GM12878 (cell line): ENCODE measurements around the gene UBQLN4.

Experiments
- EZH2 ChIP-seq: IDR thresholded peaks from 2 replicates; pipeline ENCODE4 v1.6.1; 2012; ENCODE audit warnings: low read depth, mild to moderate bottlenecking, control low read depth, inconsistent platforms, low read length, borderline replicate concordance; ENCODE audit not compliant: control insufficient read depth
- FOS ChIP-seq: IDR thresholded peaks from 3 replicates; pipeline ENCODE4 v1.6.1; 2011; ENCODE audit warnings: borderline replicate concordance; ENCODE audit not compliant: insufficient read length; ENCODE audit errors: extremely low read depth
- HCFC1 ChIP-seq: fragments of 150-350 bp; IDR thresholded peaks from 2 replicates; pipeline ENCODE4 v1.6.1; 2014; ENCODE audit warnings: low read length
- HDAC2 ChIP-seq: fragments of 200-600 bp; sonication (generic); IDR thresholded peaks from 2 replicates; pipeline ENCODE4 v1.6.1; 2017
- IKZF2 ChIP-seq, 2 experiments: fragments of 450-650 bp; IDR thresholded peaks; 2 replicates each; pipeline ENCODE4 v1.6.1; 2017; ENCODE audit warnings: mild to moderate bottlenecking in 2 of 2, moderate library complexity in 2 of 2
- JUND ChIP-seq: IDR thresholded peaks from 2 replicates; pipeline ENCODE4 v1.6.1; 2012; ENCODE audit warnings: low read depth, mild to moderate bottlenecking, low read length, improper control_type of control experiment, moderate library complexity
- NFIC ChIP-seq: IDR thresholded peaks from 2 replicates; pipeline ENCODE4 v1.6.1; 2012; ENCODE audit warnings: low read depth, mild to moderate bottlenecking, inconsistent platforms, low read length, moderate library complexity
- NFYB ChIP-seq: IDR thresholded peaks from 2 replicates; pipeline ENCODE4 v1.6.1; 2011; ENCODE audit warnings: low read depth, mild to moderate bottlenecking, low read length, improper control_type of control experiment, moderate library complexity; ENCODE audit not compliant: insufficient read depth
- POLR2A ChIP-seq: IDR thresholded peaks from 2 replicates; pipeline ENCODE4 v1.6.1; 2011; ENCODE audit warnings: low read depth, mild to moderate bottlenecking, low read length
- SIX5 ChIP-seq: IDR thresholded peaks from 2 replicates; pipeline ENCODE4 v1.6.1; 2011; ENCODE audit warnings: mild to moderate bottlenecking, low read depth, low read length, moderate library complexity; ENCODE audit not compliant: severe bottlenecking
- ZNF274 ChIP-seq: IDR thresholded peaks from one replicate; pipeline ENCODE4 v1.8.0; 2011; ENCODE audit not compliant: insufficient read length, insufficient read depth
- TF ChIP-seq, protein P1 (sequence below), 3 experiments: IDR thresholded peaks in 2 of 3; conservative IDR thresholded peaks in 1 of 3; 2 replicates each; pipeline ENCODE4 v1.5.1; 2011; ENCODE audit warnings: low read depth in 3 of 3, low read length in 3 of 3, mild to moderate bottlenecking in 3 of 3, control low read depth in 2 of 3, moderate library complexity in 2 of 3, inconsistent platforms in 1 of 3, mixed read lengths in 1 of 3; ENCODE audit not compliant: control insufficient read depth in 2 of 3, insufficient read depth in 1 of 3; ENCODE audit errors: extremely low read depth in 1 of 3

DNA sequence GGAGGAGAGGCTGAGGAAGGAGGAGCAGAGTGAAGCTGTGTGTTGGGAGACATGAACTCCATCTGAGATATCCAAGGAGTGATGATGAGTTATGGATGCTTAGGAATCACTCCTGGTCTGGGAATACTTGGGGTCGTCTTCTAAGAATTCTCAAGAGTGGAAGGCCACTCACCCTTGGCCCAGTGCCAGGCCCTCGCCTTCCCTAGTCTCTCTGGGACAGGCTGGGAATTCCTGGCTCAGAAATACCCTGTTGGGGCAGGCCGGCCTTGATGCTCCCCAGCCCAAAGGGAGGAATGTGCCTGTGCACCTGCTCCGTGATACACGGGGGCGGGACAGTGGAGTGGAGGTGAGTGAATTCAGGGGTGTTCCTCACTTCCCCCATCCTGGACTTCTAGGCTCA lies 48.3 kb upstream of the UBQLN4 start:
- no peak for TF ChIP-seq IKZF2 (IDR thresholded peaks at IDR 0.05)
- no peak for TF ChIP-seq SIX5
- TF ChIP-seq POLR2A, result no peak
- TF ChIP-seq HDAC2, result no peak
- no peak for TF ChIP-seq NFYB
- TF ChIP-seq ZNF274, result no peak
- no peak for TF ChIP-seq NFIC
- TF ChIP-seq, protein P1, sequence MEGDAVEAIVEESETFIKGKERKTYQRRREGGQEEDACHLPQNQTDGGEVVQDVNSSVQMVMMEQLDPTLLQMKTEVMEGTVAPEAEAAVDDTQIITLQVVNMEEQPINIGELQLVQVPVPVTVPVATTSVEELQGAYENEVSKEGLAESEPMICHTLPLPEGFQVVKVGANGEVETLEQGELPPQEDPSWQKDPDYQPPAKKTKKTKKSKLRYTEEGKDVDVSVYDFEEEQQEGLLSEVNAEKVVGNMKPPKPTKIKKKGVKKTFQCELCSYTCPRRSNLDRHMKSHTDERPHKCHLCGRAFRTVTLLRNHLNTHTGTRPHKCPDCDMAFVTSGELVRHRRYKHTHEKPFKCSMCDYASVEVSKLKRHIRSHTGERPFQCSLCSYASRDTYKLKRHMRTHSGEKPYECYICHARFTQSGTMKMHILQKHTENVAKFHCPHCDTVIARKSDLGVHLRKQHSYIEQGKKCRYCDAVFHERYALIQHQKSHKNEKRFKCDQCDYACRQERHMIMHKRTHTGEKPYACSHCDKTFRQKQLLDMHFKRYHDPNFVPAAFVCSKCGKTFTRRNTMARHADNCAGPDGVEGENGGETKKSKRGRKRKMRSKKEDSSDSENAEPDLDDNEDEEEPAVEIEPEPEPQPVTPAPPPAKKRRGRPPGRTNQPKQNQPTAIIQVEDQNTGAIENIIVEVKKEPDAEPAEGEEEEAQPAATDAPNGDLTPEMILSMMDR (IDR thresholded peaks at IDR 0.05 in 2 of 3, conservative IDR thresholded peaks at IDR 0.05 in 1 of 3; ENCODE audit: control insufficient read depth in 2 of 3, extremely low read depth in 1 of 3, insufficient read depth in 1 of 3, low read depth in 3 of 3, low read length in 3 of 3), result no peak
- no peak for TF ChIP-seq EZH2
- TF ChIP-seq HCFC1, result no peak
- TF ChIP-seq JUND, result no peak
- no peak for TF ChIP-seq FOS
